GM19455 (cell line): ENCODE data around the gene FHL5.
A peak's percentile ranks its signal among the peaks of the same experiment; 100 is the strongest.
"Not testable (repeated sequence)": the region's sequence is repeated elsewhere in the genome, so short reads cannot be mapped to it uniquely, and the experiment has no call there.

Source experiments
- ATAC-seq: cut with Tn5 transposase; IDR thresholded peaks from one replicate; pipeline ENCODE4 v1.9.1; 2021; ENCODE audit not compliant: unreplicated experiment

Gene FHL5

GRCh38 chr6:96562886-96563285 is at the start of gene FHL5:
Gene FHL5, plus strand, starts transcription at chr6:96563128. Its CDS starts 40,486 bp downstream, at chr6:96603614.
- no peak for ATAC-seq

- no peak for ATAC-seq
Measured at GRCh38 chr6:96520171-96521115, 42.5 kb upstream of the FHL5 start.

- ATAC-seq = peak; percentile 28
Measured at GRCh38 chr6:96521306-96521643, 41.7 kb upstream of the FHL5 start.

- peak; percentile 94 for ATAC-seq
Measured at GRCh38 chr6:96521644-96522464, 41.1 kb upstream of the FHL5 start, which contains the start of gene UFL1. Gene UFL1, plus strand, starts transcription at chr6:96521806. Its CDS starts 68 bp downstream, at chr6:96521874.

GRCh38 chr6:96522465-96523009 is 40.4 kb upstream of the FHL5 start:
- peak; percentile 35 for ATAC-seq

- no peak for ATAC-seq
Measured at GRCh38 chr6:96528193-96528592, 34.7 kb upstream of the FHL5 start.

GRCh38 chr6:96532399-96532798 is 30.5 kb upstream of the FHL5 start:
- ATAC-seq = no peak

- no peak for ATAC-seq
Measured at GRCh38 chr6:96537726-96538125, 25.2 kb upstream of the FHL5 start.

- ATAC-seq = no peak
Measured at GRCh38 chr6:96542702-96543101, 20.2 kb upstream of the FHL5 start.

- no peak for ATAC-seq
Measured at GRCh38 chr6:96545882-96546281, 17.0 kb upstream of the FHL5 start.

GRCh38 chr6:96547654-96548053 is 15.3 kb upstream of the FHL5 start:
- ATAC-seq = no peak

- ATAC-seq = no peak
Measured at GRCh38 chr6:96554558-96554957, 8.4 kb upstream of the FHL5 start.

- ATAC-seq = not testable (repeated sequence)
Measured at GRCh38 chr6:96559740-96560139, 3.2 kb upstream of the FHL5 start.

GRCh38 chr6:96563853-96564252 is 925 bp downstream of the FHL5 start:
- no peak for ATAC-seq

- ATAC-seq = no peak
Measured at GRCh38 chr6:96570053-96570452, 7.1 kb downstream of the FHL5 start.

- no peak for ATAC-seq
Measured at GRCh38 chr6:96571551-96571950, 8.6 kb downstream of the FHL5 start.

- ATAC-seq = no peak
Measured at GRCh38 chr6:96575359-96575758, 12.4 kb downstream of the FHL5 start.

- ATAC-seq = no peak
Measured at GRCh38 chr6:96576221-96576620, 13.3 kb downstream of the FHL5 start.

GRCh38 chr6:96582021-96582420 is 19.1 kb downstream of the FHL5 start:
- ATAC-seq = no peak

GRCh38 chr6:96582436-96582835 is 19.5 kb downstream of the FHL5 start:
- ATAC-seq = no peak

- no peak for ATAC-seq
Measured at GRCh38 chr6:96604420-96604819, 41.5 kb downstream of the FHL5 start.

- ATAC-seq = no peak
Measured at GRCh38 chr6:96608074-96608473, 45.1 kb downstream of the FHL5 start.
